NCI-H2029 treated with DMSO at 0.1 percent for 48 hours (cell line): ENCODE results near the gene EEF2.
"Not testable (repeated sequence)": the region's sequence is repeated elsewhere in the genome, so short reads cannot be mapped to it uniquely, and the experiment has no call there.

ENCODE experiments used
- DNase-seq: peaks from one replicate; lab custom pipeline; 2025; lab: John Stamatoyannopoulos, UW

EEF2 gene

GRCh38 chr19:3968556-3969434, 16.5 kb downstream of the EEF2 start:
- peak; percentile 77 for DNase-seq

- not testable (repeated sequence) for DNase-seq
These were observed 17.3 kb downstream of the EEF2 start for GRCh38 chr19:3967983-3968382.

- DNase-seq: no peak
These were observed 18.9 kb downstream of the EEF2 start for GRCh38 chr19:3966051-3967017.

- no peak for DNase-seq
These were observed 20.7 kb downstream of the EEF2 start for GRCh38 chr19:3964256-3965194.

GRCh38 chr19:3963458-3964255, 21.6 kb downstream of the EEF2 start:
- DNase-seq: no peak

- no peak for DNase-seq
These were observed 24.3 kb downstream of the EEF2 start for GRCh38 chr19:3961007-3961406.

GRCh38 chr19:3959766-3960131, 25.5 kb downstream of the EEF2 start:
- no peak for DNase-seq

GRCh38 chr19:3958836-3959765, 26.2 kb downstream of the EEF2 start:
- no peak for DNase-seq

GRCh38 chr19:3955688-3956087, 29.6 kb downstream of the EEF2 start:
- no peak for DNase-seq

- DNase-seq: not testable (repeated sequence)
These were observed 30.0 kb downstream of the EEF2 start for GRCh38 chr19:3955276-3955675.

GRCh38 chr19:3954107-3954506, 31.2 kb downstream of the EEF2 start:
- DNase-seq: no peak

GRCh38 chr19:3952755-3953276, 32.4 kb downstream of the EEF2 start:
- not testable (repeated sequence) for DNase-seq

- DNase-seq: no peak
These were observed 34.1 kb downstream of the EEF2 start for GRCh38 chr19:3950871-3951861.

- DNase-seq: no peak
These were observed 35.0 kb downstream of the EEF2 start for GRCh38 chr19:3949997-3950859.

- no peak for DNase-seq
These were observed 36.0 kb downstream of the EEF2 start for GRCh38 chr19:3949294-3949693.

- not testable (repeated sequence) for DNase-seq
These were observed 37.8 kb downstream of the EEF2 start for GRCh38 chr19:3947316-3947933.

- no peak for DNase-seq
These were observed 39.4 kb downstream of the EEF2 start for GRCh38 chr19:3945838-3946237.
